Neural cell (in vitro differentiated cells): Measurements from ENCODE around the gene RAB18.

Source experiments
- EP300 ChIP-seq: fragments of 450-650 bp; conservative IDR thresholded peaks from 2 replicates; pipeline ENCODE4 v1.6.1; 2014; ENCODE audit warnings: antibody characterized with exemption, mild to moderate bottlenecking, moderate library complexity; ENCODE audit not compliant: poor library complexity, severe bottlenecking
- EZH2 ChIP-seq: fragments of 200-600, 300-800 bp; shearing (Covaris generic), sonication (generic); IDR thresholded peaks from 2 replicates; pipeline ENCODE4 v1.6.1; 2014; ENCODE audit warnings: antibody characterized with exemption, low read length, borderline replicate concordance, mild to moderate bottlenecking; ENCODE audit not compliant: insufficient read depth, poor library complexity, severe bottlenecking
- MXI1 ChIP-seq: fragments of 450-650 bp; conservative IDR thresholded peaks from 2 replicates; pipeline ENCODE4 v1.6.1; 2014; ENCODE audit warnings: antibody characterized with exemption, mild to moderate bottlenecking; ENCODE audit not compliant: poor library complexity, severe bottlenecking
- POLR2AphosphoS5 ChIP-seq: IDR thresholded peaks from 2 replicates; pipeline ENCODE4 v1.6.1; 2012
- RAD21 ChIP-seq: fragments of 450-650 bp; conservative IDR thresholded peaks from 2 replicates; pipeline ENCODE4 v1.6.1; 2014; ENCODE audit warnings: antibody characterized with exemption, mild to moderate bottlenecking, moderate library complexity
- SMC3 ChIP-seq: fragments of 450-650 bp; conservative IDR thresholded peaks from 2 replicates; pipeline ENCODE4 v1.6.1; 2014; ENCODE audit warnings: antibody characterized with exemption, mild to moderate bottlenecking, moderate library complexity; ENCODE audit not compliant: poor library complexity
- TAF1 ChIP-seq: IDR thresholded peaks from 2 replicates; pipeline ENCODE4 v1.6.1; 2012; ENCODE audit warnings: low read depth
- TF ChIP-seq, protein P1 (sequence below): fragments of 450-650 bp; IDR thresholded peaks from 2 replicates; pipeline ENCODE4 v1.5.1; 2014; ENCODE audit warnings: antibody characterized with exemption, mild to moderate bottlenecking, moderate library complexity; ENCODE audit not compliant: poor library complexity, severe bottlenecking
- TF ChIP-seq, protein P2 (sequence below): IDR thresholded peaks from 2 replicates; pipeline ENCODE4 v1.6.1; 2012; ENCODE audit warnings: borderline replicate concordance

DNA sequence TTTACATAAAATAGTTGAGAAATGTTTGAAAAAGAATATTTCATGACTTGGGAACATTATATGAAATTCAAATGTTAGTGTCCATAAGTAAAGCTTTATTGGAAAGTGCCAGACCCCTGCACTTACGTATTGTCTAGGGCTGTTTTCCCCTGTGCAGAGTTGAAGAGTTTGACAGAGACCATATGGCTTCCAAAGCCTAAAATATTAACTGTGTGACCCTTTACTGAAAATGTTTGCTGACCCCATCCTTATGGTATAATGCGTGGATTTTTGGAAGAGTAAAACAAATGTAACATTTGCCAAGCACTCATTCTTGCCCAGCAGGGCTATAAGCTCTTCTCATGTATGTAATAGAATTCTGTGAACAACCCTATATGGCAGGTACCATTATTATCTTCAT is 40.1 kb upstream of the RAB18 start:
- no peak for TF ChIP-seq EZH2
- TF ChIP-seq, protein P1, sequence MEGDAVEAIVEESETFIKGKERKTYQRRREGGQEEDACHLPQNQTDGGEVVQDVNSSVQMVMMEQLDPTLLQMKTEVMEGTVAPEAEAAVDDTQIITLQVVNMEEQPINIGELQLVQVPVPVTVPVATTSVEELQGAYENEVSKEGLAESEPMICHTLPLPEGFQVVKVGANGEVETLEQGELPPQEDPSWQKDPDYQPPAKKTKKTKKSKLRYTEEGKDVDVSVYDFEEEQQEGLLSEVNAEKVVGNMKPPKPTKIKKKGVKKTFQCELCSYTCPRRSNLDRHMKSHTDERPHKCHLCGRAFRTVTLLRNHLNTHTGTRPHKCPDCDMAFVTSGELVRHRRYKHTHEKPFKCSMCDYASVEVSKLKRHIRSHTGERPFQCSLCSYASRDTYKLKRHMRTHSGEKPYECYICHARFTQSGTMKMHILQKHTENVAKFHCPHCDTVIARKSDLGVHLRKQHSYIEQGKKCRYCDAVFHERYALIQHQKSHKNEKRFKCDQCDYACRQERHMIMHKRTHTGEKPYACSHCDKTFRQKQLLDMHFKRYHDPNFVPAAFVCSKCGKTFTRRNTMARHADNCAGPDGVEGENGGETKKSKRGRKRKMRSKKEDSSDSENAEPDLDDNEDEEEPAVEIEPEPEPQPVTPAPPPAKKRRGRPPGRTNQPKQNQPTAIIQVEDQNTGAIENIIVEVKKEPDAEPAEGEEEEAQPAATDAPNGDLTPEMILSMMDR: no peak
- TF ChIP-seq POLR2AphosphoS5: no peak
- no peak for TF ChIP-seq EP300
- no peak for TF ChIP-seq MXI1
- no peak for TF ChIP-seq SMC3
- TF ChIP-seq TAF1: no peak
- TF ChIP-seq, protein P2, sequence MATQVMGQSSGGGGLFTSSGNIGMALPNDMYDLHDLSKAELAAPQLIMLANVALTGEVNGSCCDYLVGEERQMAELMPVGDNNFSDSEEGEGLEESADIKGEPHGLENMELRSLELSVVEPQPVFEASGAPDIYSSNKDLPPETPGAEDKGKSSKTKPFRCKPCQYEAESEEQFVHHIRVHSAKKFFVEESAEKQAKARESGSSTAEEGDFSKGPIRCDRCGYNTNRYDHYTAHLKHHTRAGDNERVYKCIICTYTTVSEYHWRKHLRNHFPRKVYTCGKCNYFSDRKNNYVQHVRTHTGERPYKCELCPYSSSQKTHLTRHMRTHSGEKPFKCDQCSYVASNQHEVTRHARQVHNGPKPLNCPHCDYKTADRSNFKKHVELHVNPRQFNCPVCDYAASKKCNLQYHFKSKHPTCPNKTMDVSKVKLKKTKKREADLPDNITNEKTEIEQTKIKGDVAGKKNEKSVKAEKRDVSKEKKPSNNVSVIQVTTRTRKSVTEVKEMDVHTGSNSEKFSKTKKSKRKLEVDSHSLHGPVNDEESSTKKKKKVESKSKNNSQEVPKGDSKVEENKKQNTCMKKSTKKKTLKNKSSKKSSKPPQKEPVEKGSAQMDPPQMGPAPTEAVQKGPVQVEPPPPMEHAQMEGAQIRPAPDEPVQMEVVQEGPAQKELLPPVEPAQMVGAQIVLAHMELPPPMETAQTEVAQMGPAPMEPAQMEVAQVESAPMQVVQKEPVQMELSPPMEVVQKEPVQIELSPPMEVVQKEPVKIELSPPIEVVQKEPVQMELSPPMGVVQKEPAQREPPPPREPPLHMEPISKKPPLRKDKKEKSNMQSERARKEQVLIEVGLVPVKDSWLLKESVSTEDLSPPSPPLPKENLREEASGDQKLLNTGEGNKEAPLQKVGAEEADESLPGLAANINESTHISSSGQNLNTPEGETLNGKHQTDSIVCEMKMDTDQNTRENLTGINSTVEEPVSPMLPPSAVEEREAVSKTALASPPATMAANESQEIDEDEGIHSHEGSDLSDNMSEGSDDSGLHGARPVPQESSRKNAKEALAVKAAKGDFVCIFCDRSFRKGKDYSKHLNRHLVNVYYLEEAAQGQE: no peak
- TF ChIP-seq RAD21: no peak
